GM23338 (cell line): Measurements from ENCODE around the gene PCDHGA1. TPM values are rescaled to one million over a fixed set of nuclear protein-coding genes. Genes with fewer than 3 reads are reported as not detected.

ENCODE experiments used
- ATAC-seq: fragments of 200-7000 bp; cut with Tn5 transposase; 3 replicates; pipeline ENCODE4 v1.9.1; 2020
- DNase-seq: peaks from one replicate; pipeline ENCODE4 v3.0.0-alpha.2; 2015; ENCODE audit warnings: low spot score
- H2AFZ ChIP-seq: fragments of 200-600 bp; sonication (generic); 2 replicates; pipeline ENCODE4 v1.8.0; 2016; ENCODE audit warnings: antibody characterized with exemption, mild to moderate bottlenecking, moderate library complexity
- H3F3A ChIP-seq: fragments of 200-600 bp; sonication (generic); replicated peaks from 2 replicates; pipeline ENCODE4 v1.8.0; 2017; ENCODE audit warnings: antibody characterized with exemption, mixed run types, low read depth
- H3K27ac ChIP-seq: fragments of 200-600 bp; sonication (generic); 2 replicates; pipeline ENCODE4 v1.6.1; 2016; ENCODE audit warnings: low read depth
- H3K27me3 ChIP-seq: fragments of 200-600 bp; sonication (generic); 2 replicates; pipeline ENCODE4 v1.8.0; 2016; ENCODE audit warnings: mild to moderate bottlenecking, mixed run types, moderate library complexity; ENCODE audit not compliant: insufficient read depth
- H3K36me3 ChIP-seq: fragments of 200-600 bp; sonication (generic); 2 replicates; pipeline ENCODE4 v1.8.0; 2016; ENCODE audit warnings: mild to moderate bottlenecking; ENCODE audit not compliant: insufficient read depth
- H3K4me1 ChIP-seq: fragments of 200-600 bp; sonication (generic); 2 replicates; pipeline ENCODE4 v1.8.0; 2016; ENCODE audit warnings: mild to moderate bottlenecking, moderate library complexity; ENCODE audit not compliant: insufficient read depth
- H3K4me2 ChIP-seq: fragments of 200-600 bp; sonication (generic); 2 replicates; pipeline ENCODE4 v1.7.1; 2017; ENCODE audit warnings: mixed run types
- H3K4me3 ChIP-seq: fragments of 200-600 bp; sonication (generic); 2 replicates; pipeline ENCODE4 v1.6.1; 2016; ENCODE audit warnings: mixed run types
- H3K79me2 ChIP-seq: fragments of 200-600 bp; sonication (generic); replicated peaks from 2 replicates; pipeline ENCODE4 v1.8.0; 2017; ENCODE audit warnings: mild to moderate bottlenecking; ENCODE audit not compliant: insufficient read depth
- H3K9me2 ChIP-seq: fragments of 200-600 bp; sonication (generic); 2 replicates; pipeline ENCODE4 v1.8.0; 2017; ENCODE audit not compliant: insufficient read depth
- H4K20me1 ChIP-seq: fragments of 200-600 bp; sonication (generic); replicated peaks from 2 replicates; pipeline ENCODE4 v1.8.0; 2017; ENCODE audit warnings: mild to moderate bottlenecking; ENCODE audit not compliant: insufficient read depth
- H3K27ac Mint-ChIP-seq: 2 replicates; pipeline ENCODE4 v1.8.0; 2020; ENCODE audit warnings: inconsistent platforms, mild to moderate bottlenecking, moderate library complexity, mixed read lengths
- H3K27me3 Mint-ChIP-seq: 3 replicates; pipeline ENCODE4 v1.8.0; 2022; ENCODE audit warnings: low read depth, mild to moderate bottlenecking, moderate library complexity, mixed read lengths, inconsistent platforms; ENCODE audit not compliant: insufficient read depth, poor library complexity
- H3K36me3 Mint-ChIP-seq: 3 replicates; pipeline ENCODE4 v1.8.0; 2021; ENCODE audit warnings: low read depth, mild to moderate bottlenecking, inconsistent platforms, moderate library complexity, mixed read lengths
- H3K4me1 Mint-ChIP-seq: 3 replicates; pipeline ENCODE4 v1.8.0; 2020; ENCODE audit warnings: mild to moderate bottlenecking, inconsistent platforms, mixed read lengths
- H3K4me3 Mint-ChIP-seq: 3 replicates; pipeline ENCODE4 v1.8.0; 2021; ENCODE audit warnings: moderate library complexity, mild to moderate bottlenecking, inconsistent platforms, mixed read lengths
- H3K9me3 Mint-ChIP-seq: 3 replicates; pipeline ENCODE4 v1.8.0; 2020; ENCODE audit warnings: moderate library complexity, mild to moderate bottlenecking, inconsistent platforms, mixed read lengths
- CREB1 ChIP-seq: fragments of 250-450 bp; sonication (Bioruptor Pico); IDR thresholded peaks from 2 replicates; pipeline ENCODE4 v1.5.0; 2020; ENCODE audit warnings: low read depth, mild to moderate bottlenecking, moderate library complexity
- CTCF ChIP-seq, 2 experiments: fragments of 200-600 bp in 1 of 2; sonication (generic) in 1 of 2; conservative IDR thresholded peaks; 2 replicates each; pipeline versions ENCODE4 v1.5.1 to v1.6.1; 2016 to 2017; ENCODE audit warnings: antibody characterized with exemption in 2 of 2, low read depth in 2 of 2, mild to moderate bottlenecking in 2 of 2, moderate library complexity in 1 of 2
- ETS1 ChIP-seq: IDR thresholded peaks from 2 replicates; pipeline ENCODE4 v1.6.1; 2016; ENCODE audit warnings: antibody characterized with exemption
- EZH2 ChIP-seq: fragments of 200-600 bp; sonication (generic); IDR thresholded peaks from one replicate; pipeline ENCODE4 v1.8.0; 2017; ENCODE audit warnings: antibody characterized with exemption, mild to moderate bottlenecking, low read depth; ENCODE audit not compliant: unreplicated experiment
- EZH2phosphoT487 ChIP-seq: fragments of 200-600 bp; sonication (generic); IDR thresholded peaks from one replicate; pipeline ENCODE4 v1.8.1; 2018; ENCODE audit warnings: antibody characterized with exemption; ENCODE audit not compliant: unreplicated experiment
- JUNB ChIP-seq: IDR thresholded peaks from one replicate; pipeline ENCODE4 v1.6.1; 2016; ENCODE audit warnings: antibody characterized with exemption; ENCODE audit not compliant: unreplicated experiment
- NANOG ChIP-seq: IDR thresholded peaks from 2 replicates; pipeline ENCODE4 v1.6.1; 2016; ENCODE audit warnings: antibody characterized with exemption, borderline replicate concordance
- POLR2AphosphoS5 ChIP-seq: IDR thresholded peaks from 2 replicates; pipeline ENCODE4 v1.6.1; 2016; ENCODE audit warnings: antibody characterized with exemption, low read depth
- REST ChIP-seq: IDR thresholded peaks from one replicate; pipeline ENCODE4 v1.6.1; 2018; ENCODE audit warnings: antibody characterized with exemption; ENCODE audit not compliant: unreplicated experiment
- STAT1 ChIP-seq: IDR thresholded peaks from one replicate; pipeline ENCODE4 v1.6.1; 2016; ENCODE audit warnings: antibody characterized with exemption; ENCODE audit not compliant: unreplicated experiment
- ZNF114 ChIP-seq: fragments of 250-450 bp; sonication (Bioruptor Pico); IDR thresholded peaks from 2 replicates; pipeline ENCODE4 v1.5.0; 2020; ENCODE audit warnings: mild to moderate bottlenecking, moderate library complexity
- ZNF331 ChIP-seq: fragments of 250-450 bp; sonication (Bioruptor Pico); IDR thresholded peaks from 2 replicates; pipeline ENCODE4 v1.5.0; 2020; ENCODE audit warnings: low read depth, mild to moderate bottlenecking, moderate library complexity
- ZNF462 ChIP-seq: fragments of 250-450 bp; sonication (Bioruptor Pico); IDR thresholded peaks from 2 replicates; pipeline ENCODE4 v1.5.0; 2020; ENCODE audit warnings: mild to moderate bottlenecking, moderate library complexity
- polyA plus RNA-seq: library from polyadenylated mRNA; unstranded; fragments of >200 nt; fragmentation: Nextera tagmentation; extraction: Ambion mirVana; gene quantifications from 2 replicates; pipeline ENCODE4 v1.2.1, GENCODE V29; 2016
- total RNA-seq: library from RNA; depleted of rRNA; stranded (reverse); fragments of >200 nt; shearing (Covaris generic); gene quantifications from 2 replicates; pipeline ENCODE4 v1.2.3, GENCODE V29; 2014

Gene PCDHGA1
- total and polyA plus RNA-seq, 2 experiments from 2014 or later, result 0.39 to 1.7 TPM

- no peaks in the 10 kb centered on the region for H3K9me2 ChIP-seq
- peaks cover 9% of the 10 kb centered on the region for H3K4me1 Mint-ChIP-seq
- peaks cover 14% of the 10 kb centered on the region for H3K36me3 Mint-ChIP-seq
These were observed 110.0 kb downstream of the PCDHGA1 start for GRCh38 chr5:141440341-141440740.

More at GRCh38 chr5:141440341-141440740, 110.0 kb downstream of the PCDHGA1 start:
- DNase-seq, result no peak
- Histone ChIP-seq H2AFZ (no peak overlapping the region), H3K27me3 (no peaks in the 10 kb centered on the region), H3K79me2 (no peaks in the 10 kb centered on the region), H4K20me1 (no peaks in the 10 kb centered on the region; the same call in 1 of the 2 replicates), H3K4me1 (peaks cover 10% of the 10 kb centered on the region), H3K36me3 (no peaks in the 10 kb centered on the region), H3K27ac (no peak overlapping the region), H3F3A (no peaks in the 10 kb centered on the region), H3K4me3 (no peak overlapping the region), H3K4me2 (no peak overlapping the region)
- peaks cover 12% of the 10 kb centered on the region; the same call in 1 of the 3 replicates for H3K9me3 Mint-ChIP-seq
- TF ChIP-seq STAT1 (no peak), POLR2AphosphoS5 (no peak), EZH2phosphoT487 (no peak), EZH2 (no peak), JUNB (no peak), REST (no peak), ZNF331 (CRISPR knock-in tag) (no peak), ZNF462 (CRISPR knock-in tag) (no peak), ETS1 (no peak), ZNF114 (CRISPR knock-in tag) (no peak), CREB1 (CRISPR knock-in tag) (no peak), NANOG (no peak), CTCF (conservative IDR thresholded peaks at IDR 0.05; ENCODE audit: low read depth in 2 of 2) (no peak)
- H3K27me3 Mint-ChIP-seq, result no peaks in the 10 kb centered on the region
- no peak overlapping the region for H3K4me3 Mint-ChIP-seq
- ATAC-seq, result no peak
- no peak overlapping the region for H3K27ac Mint-ChIP-seq
